Epidermal melanocyte (primary cell): ENCODE data around the gene THOC5.
"Not testable (repeated sequence)": the region's sequence is repeated elsewhere in the genome, so short reads cannot be mapped to it uniquely, and the experiment has no call there.

Source experiments
- DNase-seq: peaks from one replicate; pipeline ENCODE4 v3.0.0; 2011; ENCODE audit warnings: low spot score; ENCODE audit not compliant: insufficient read length

Gene THOC5

DNA sequence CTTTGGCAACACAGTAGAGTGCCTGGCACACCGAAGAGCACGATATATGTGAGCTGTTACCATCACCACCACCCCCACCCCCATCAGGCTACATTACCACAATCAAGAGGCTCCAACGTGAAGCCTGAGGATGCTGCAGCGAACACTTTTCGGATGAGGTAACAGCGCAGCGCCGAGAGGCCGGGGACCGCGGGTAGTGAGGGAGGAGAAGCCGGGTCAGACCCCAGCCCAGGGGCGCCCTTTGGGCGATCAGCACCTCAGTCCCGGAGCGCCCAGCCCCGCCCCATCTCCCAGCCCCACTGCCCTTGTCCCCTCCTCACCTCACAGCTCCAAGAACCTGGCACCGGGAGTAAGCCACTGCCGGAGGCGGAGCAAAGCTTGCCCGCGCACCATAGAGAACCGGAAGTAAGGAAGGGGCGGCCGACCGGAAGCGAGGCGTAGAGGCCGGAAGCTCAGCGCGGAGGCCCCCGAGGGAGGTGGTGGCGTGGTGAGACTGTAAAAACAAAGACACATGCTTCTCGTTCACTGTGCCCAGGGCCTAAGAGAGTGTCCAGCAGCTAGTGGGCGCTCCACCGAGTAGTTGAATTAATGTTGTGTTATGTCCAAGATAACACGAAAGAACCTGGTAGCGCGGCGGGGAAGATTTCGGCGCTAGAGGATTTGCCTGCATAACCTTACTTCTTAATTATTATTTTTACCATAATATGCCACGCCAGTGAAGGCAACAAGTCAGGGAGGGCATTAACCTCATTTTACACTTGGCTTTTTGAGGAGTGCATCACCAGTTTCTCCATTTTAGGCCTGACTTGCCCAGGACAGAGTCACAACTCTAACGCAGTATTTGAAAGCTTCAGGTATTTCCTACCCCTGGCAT is at the start of gene THOC5:
THOC5 (minus strand) TSS at position 407 of the 874 bp plus-strand sequence. CDS start 4,610 bp downstream, outside the sequence.
- DNase-seq = peak; percentile 99

DNA sequence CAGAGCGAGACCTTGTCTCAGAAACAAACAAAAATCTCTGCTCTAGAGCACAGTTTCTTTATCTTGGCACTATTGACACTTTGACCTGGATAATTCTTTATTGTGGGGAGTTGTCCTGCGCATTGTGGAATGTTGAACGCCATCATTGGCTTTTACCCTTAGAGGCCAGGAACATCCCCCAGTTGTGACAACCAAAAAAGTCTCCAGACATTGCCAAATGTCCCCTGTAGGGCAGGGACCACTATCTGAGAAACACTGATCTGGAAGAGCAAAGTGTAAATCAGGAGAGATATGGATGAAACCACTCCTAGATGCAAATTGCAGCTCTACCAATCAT is 45.1 kb upstream of the THOC5 start:
- DNase-seq = no peak

GRCh38 chr22:29597871-29598683 is 44.5 kb upstream of the THOC5 start:
- not testable (repeated sequence) for DNase-seq

GRCh38 chr22:29596408-29596807 is 42.9 kb upstream of the THOC5 start:
- no peak for DNase-seq

GRCh38 chr22:29594447-29594846 is 40.9 kb upstream of the THOC5 start:
- DNase-seq = not testable (repeated sequence)

DNA sequence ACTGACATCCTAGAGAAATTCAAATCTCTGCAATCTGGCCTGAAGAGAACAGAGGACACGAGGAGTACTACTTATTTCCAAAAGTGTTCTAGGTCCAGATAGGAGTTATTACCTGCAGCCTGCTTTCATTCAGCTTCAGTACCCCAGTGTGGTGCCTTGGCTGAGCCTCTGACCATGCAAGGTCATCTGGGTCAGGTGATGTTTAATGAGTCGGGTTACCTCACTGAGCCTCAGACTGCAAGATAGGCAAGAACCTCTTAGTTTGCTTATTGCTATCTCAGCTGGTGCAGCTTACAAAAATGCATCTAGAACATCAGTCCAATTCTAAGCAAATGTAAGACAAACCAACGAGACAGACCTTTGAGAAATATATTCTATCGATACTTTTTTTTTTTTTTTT is 40.4 kb upstream of the THOC5 start:
- DNase-seq = no peak

- DNase-seq = no peak
These were observed 34.6 kb upstream of the THOC5 start for GRCh38 chr22:29587938-29588699.

GRCh38 chr22:29586193-29586705 is 32.7 kb upstream of the THOC5 start:
- DNase-seq = not testable (repeated sequence)

DNA sequence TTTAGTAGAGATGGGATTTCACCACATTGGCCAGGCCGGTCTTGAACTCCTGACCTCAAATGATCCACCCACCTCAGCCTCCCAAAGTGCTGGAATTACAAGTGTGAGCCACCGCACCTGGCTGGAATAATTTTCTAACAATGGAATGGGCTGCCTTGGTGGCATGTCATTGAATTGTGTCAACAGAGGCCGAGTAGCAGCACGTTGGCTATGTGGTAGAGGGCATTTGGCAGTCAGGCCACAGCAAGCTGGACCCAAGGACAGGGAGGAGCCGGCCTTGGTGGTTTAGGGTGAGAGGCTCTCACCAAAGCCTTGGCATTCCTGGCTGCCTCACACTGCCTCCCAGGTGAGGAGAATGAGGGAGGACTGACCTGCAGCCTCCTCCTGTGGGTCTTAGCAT is 31.4 kb upstream of the THOC5 start:
- no peak for DNase-seq

DNA sequence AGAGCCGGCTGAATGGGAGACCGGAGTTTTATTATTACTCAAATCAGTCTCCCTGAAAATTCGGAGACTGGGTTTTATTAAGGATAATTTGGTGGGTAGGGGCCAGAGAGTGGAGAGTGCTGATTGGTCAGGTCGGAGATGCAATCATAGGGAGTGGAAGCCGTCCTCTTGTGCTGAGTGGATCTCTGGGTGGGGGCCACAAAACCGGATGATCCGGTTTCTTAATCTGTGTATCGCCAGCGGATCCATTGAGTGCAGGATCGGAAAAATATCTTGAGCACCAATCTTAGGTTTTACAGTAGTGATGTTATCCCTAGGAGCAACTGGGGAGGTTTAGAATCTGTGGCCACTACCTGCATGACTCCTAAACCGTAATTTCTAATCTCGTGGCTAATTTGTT is 28.2 kb upstream of the THOC5 start:
- no peak for DNase-seq

- no peak for DNase-seq
These were observed 26.7 kb upstream of the THOC5 start for GRCh38 chr22:29580200-29580810.

DNA sequence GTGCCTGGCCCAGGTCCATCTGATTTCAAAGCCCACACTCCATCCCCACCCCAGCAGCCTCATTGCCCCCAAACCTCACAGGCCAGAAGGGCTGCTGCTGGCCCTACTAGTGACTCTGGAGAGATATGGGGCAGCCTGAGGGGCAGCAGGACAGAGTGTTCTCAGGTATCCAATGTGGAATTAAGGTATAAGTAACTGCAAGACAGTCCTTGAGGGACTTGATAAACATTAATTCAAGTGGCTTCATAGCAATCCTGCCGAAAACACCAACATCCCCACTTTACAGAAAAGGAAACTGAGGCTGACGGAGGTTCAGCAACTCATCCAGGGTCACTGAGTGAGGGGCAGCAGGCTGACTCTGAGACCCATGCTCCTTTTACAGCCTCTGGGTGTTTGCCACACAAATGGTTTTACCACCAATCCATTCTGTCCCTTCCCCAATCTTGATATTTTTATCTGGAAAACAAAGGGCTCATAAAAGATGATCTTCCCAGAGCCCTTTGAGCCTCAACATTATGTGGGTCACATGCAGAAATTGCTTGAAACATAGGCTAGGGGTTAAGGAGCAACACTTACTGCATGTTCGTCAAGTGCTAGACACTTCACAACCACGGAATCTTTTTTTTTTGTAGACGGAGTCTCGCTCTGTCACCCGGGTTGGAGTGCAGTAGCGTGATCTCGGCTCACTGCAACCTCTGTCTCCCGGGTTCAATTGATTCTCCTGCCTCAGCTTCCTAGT is 25.1 kb upstream of the THOC5 start:
- DNase-seq = no peak

- no peak for DNase-seq
These were observed 21.3 kb upstream of the THOC5 start for GRCh38 chr22:29574762-29575450.

DNA sequence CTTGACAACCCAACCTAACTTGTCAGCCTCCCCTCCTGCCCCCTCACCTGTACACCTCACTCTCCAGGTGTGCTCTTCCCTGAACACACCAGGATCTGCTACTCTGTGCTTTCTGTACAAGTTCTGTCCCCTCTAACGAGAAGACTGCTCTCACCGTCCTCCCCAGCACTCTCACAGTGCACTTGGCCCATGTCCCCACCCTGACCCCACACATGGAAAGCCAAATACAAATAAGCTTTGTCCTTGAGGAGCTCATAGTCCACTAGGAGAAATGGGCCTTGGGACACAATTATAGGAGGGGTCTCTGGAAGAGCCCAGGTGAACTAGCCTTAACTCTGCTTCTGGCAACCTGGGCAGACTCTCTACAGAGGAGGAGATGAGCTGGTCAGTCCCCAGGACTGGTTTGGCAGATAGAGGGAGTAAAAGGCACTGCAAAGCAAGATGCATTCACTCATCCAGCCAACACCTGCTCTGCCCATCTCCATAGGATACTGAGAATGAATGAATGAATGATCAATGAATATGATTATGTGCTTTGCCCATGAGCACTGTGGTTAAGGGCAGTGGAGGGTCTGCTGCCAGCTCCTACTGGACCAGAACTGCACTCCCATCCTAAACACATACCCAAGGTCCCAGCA is 17.5 kb upstream of the THOC5 start:
- no peak for DNase-seq

DNA sequence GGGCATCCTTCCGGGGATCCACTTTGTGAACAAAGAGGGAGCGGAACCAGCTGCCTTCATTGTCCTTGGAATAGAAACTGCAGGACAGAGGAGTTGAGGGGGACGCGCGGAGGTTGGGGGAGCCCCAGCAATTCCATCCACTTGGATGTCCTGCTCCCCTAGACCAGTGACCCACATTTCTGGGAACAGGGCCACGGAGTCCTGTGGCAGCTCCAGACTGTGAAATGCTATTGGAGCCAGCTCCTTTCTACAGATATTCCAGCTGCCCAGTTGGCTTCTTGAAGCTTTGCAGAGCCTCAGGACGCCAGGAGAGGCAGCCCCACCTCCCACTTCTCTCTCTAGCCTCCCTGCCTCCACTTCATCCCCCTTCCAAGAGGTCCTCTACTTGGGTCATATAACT is 16.9 kb upstream of the THOC5 start:
- no peak for DNase-seq

GRCh38 chr22:29569011-29569678 is 15.6 kb upstream of the THOC5 start:
- no peak for DNase-seq

GRCh38 chr22:29567338-29567737 is 13.8 kb upstream of the THOC5 start:
- no peak for DNase-seq

DNA sequence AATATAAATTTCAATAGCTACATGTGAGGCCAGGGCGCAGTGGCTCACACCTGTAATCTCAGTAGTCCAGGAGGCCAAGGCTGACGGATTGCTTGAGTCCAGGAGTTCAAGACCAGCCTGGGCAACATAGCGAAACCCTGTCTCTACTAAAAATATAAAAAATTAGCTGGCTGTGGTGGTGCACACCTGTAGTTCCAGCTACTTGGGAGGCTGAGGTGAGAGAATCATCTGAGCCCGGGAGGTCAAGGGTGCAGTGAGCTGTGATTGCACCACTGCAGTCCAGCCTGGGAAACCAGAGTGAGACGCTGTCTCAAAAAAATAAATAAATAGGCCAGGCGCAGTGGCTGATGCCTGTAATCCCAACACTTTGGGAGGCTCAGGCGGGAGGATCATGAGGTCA is 13.0 kb upstream of the THOC5 start:
- DNase-seq = not testable (repeated sequence)
